Measurements from ENCODE around the gene LCN10. TPM values are rescaled to one million over a fixed set of nuclear protein-coding genes. Genes with fewer than 3 reads are reported as not detected.
A peak's percentile ranks its signal among the peaks of the same experiment; 100 is the strongest.

LCN10 gene
- total and polyA plus RNA-seq, 9 of the 15 experiments (the other 6 are each of a cell fraction or from before 2014, with no cell fraction given), result 0.10 to 0.21 (median 0.14) TPM; not detected in 6

DNA sequence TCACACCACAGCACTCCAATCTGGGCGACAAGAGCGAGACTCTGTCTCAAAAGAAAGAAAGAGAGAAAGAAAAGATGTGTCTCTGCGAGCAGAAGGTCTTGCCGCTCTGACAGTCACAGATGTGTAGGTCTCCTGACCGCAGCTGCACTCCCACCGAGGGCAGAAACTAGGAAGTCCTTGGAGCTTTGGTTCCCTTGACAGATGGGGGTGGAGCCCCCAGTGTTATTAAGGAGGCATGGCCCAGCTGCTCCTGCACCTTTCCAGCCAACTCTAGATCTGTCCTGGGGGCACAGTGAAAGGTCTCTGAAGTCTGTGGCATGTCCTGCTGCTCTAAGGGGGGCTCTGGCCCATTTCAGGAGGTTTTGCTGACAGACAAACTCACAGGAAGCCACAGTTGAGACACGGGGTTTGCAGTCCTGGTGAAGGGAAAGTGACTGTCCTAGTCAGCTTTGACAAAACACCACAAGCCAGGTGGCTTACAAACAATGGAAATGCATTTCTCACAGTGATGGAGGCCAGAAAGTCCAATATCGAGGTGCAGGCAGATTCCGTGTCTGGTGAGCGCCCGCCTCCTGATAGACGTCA, 39.4 kb downstream of the LCN10 start:
- DNase-seq (ENCODE audit: extremely low read depth in 1 of 4, low spot score in 3 of 4), result no peak
- H3K4me2 ChIP-seq (ENCODE audit: insufficient read depth, low read length), result no peak overlapping the region
- no peaks in the 10 kb centered on the region for H3K79me2 ChIP-seq (ENCODE audit: control insufficient read depth, insufficient read depth, low read length)
- H3K4me3 ChIP-seq, result no peak overlapping the region
- peaks cover 17 to 21% of the 10 kb centered on the region in 2 experiments; a peak in 4 of 5 replicates for H3K4me1 ChIP-seq (replicated peaks in 1 of 2; ENCODE audit: control insufficient read depth in 2 of 2, insufficient read depth in 2 of 2, low read length in 2 of 2)
- 0 out of 4 replicates have a peak overlapping the region, but pooled peaks of 1 of the 2 experiments have one; percentile 10 for H3K9ac ChIP-seq (ENCODE audit: insufficient read depth in 1 of 2, low read depth in 2 of 2, low read length in 2 of 2)
- WGBS (ENCODE audit: insufficient coverage, low coverage, missing lambda C conversion rate), result 57% methylated on average over 10 of the region's 12 CpGs
- in situ Hi-C loops (cut with MboI), result no loop called here
- H3K27me3 ChIP-seq (ENCODE audit: control insufficient read depth in 2 of 2, insufficient read depth in 2 of 2, low read length in 2 of 2), result no peaks in the 10 kb centered on the region
- peak; percentile 54 for FAIRE-seq
- POLR2A ChIA-PET, result interaction anchor here (0.6 to 1.8 kb wide), 6 partner anchors 8 to 572 kb away, joined by 3 to 4 read pairs (median 3); no protein-coding TSS in a partner anchor
- CTCF ChIA-PET (ENCODE audit: low intra/inter-chr PET ratio), result no interaction called here
- no peaks in the 10 kb centered on the region for H4K20me1 ChIP-seq (replicated peaks; ENCODE audit: control insufficient read depth, insufficient read depth, low read length)
- no peaks in the 10 kb centered on the region for H3K9me1 ChIP-seq (ENCODE audit: control insufficient read depth, insufficient read depth, low read length)
- no peaks in the 10 kb centered on the region for H3K36me3 ChIP-seq (ENCODE audit: control insufficient read depth, insufficient read depth, low read length)
- TF ChIP-seq MBD2 (IDR thresholded peaks at IDR 0.05; ENCODE audit: borderline replicate concordance, low read depth) (no peak), ZC3H8 (IDR thresholded peaks at IDR 0.05) (no peak), CBFB (CRISPR knock-in tag; IDR thresholded peaks at IDR 0.05) (no peak), POLR2A (conservative IDR thresholded peaks at IDR 0.05) (no peak), ARID2 (IDR thresholded peaks at IDR 0.05) (no peak), SPI1 (IDR thresholded peaks at IDR 0.05; ENCODE audit: borderline replicate concordance, low read depth, low read length) (0 out of 2 replicates have a peak, but pooled peaks have one; percentile 12)
- TF ChIP-seq, protein P1, sequence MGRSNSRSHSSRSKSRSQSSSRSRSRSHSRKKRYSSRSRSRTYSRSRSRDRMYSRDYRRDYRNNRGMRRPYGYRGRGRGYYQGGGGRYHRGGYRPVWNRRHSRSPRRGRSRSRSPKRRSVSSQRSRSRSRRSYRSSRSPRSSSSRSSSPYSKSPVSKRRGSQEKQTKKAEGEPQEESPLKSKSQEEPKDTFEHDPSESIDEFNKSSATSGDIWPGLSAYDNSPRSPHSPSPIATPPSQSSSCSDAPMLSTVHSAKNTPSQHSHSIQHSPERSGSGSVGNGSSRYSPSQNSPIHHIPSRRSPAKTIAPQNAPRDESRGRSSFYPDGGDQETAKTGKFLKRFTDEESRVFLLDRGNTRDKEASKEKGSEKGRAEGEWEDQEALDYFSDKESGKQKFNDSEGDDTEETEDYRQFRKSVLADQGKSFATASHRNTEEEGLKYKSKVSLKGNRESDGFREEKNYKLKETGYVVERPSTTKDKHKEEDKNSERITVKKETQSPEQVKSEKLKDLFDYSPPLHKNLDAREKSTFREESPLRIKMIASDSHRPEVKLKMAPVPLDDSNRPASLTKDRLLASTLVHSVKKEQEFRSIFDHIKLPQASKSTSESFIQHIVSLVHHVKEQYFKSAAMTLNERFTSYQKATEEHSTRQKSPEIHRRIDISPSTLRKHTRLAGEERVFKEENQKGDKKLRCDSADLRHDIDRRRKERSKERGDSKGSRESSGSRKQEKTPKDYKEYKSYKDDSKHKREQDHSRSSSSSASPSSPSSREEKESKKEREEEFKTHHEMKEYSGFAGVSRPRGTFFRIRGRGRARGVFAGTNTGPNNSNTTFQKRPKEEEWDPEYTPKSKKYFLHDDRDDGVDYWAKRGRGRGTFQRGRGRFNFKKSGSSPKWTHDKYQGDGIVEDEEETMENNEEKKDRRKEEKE (IDR thresholded peaks at IDR 0.05; ENCODE audit: borderline replicate concordance in 1 of 2, control insufficient read depth in 1 of 2, low read depth in 2 of 2, low read length in 1 of 2), result no peak
- BruUV-seq (replicated peaks), result no TSS peak
- H3K9me3 ChIP-seq (replicated peaks; ENCODE audit: control insufficient read depth, insufficient read depth, low read depth, low read length), result no peaks in the 10 kb centered on the region
- H3K27ac ChIP-seq (ENCODE audit: extremely low read depth, low read depth, low read length), result no peak overlapping the region
- H2AFZ ChIP-seq (ENCODE audit: low read depth, low read length), result peak overlapping the region; percentile 62; the same call in 1 of the 2 replicates
- intact Hi-C loops (cut with micrococcal nuclease), result no loop called here
- ATAC-seq, result no peak
